LNCAP (cell line): ENCODE results near the gene PRSS22.

Experiments
- CTCF ChIP-seq: fragments of 450-650 bp; IDR thresholded peaks from 2 replicates; pipeline ENCODE4 v1.5.1; 2017; ENCODE audit warnings: mild to moderate bottlenecking

PRSS22 gene

GRCh38 chr16:2809149-2809760 is 48.7 kb downstream of the PRSS22 start:
- TF ChIP-seq CTCF = no peak

GRCh38 chr16:2808181-2808580 is 49.8 kb downstream of the PRSS22 start:
- TF ChIP-seq CTCF = no peak

GRCh38 chr16:2806286-2806685 is 51.7 kb downstream of the PRSS22 start:
- TF ChIP-seq CTCF = no peak

- no peak for TF ChIP-seq CTCF
Observed at GRCh38 chr16:2804728-2805127, 53.2 kb downstream of the PRSS22 start.

- no peak for TF ChIP-seq CTCF
Observed at GRCh38 chr16:2803545-2804195, 54.3 kb downstream of the PRSS22 start.
